AG10803 (cell line): ENCODE measurements around the gene ANGPTL2.
A peak's percentile ranks its signal among the peaks of the same experiment; 100 is the strongest.
"Not testable (repeated sequence)": the region's sequence is repeated elsewhere in the genome, so short reads cannot be mapped to it uniquely, and the experiment has no call there.

ENCODE experiments used
- DNase-seq: peaks from one replicate; pipeline ENCODE4 v3.0.0; 2010; ENCODE audit warnings: low read depth
- H3K4me3 ChIP-seq: 2 replicates; pipeline ENCODE4 v1.5.1; 2011; ENCODE audit warnings: mild to moderate bottlenecking, low read length, control low read depth
- CTCF ChIP-seq: conservative IDR thresholded peaks from 2 replicates; pipeline ENCODE4 v1.5.1; 2011; ENCODE audit warnings: mild to moderate bottlenecking, low read length, control low read depth, inconsistent platforms

The ANGPTL2 gene

GRCh38 chr9:127154003-127154389, 31.6 kb upstream of the ANGPTL2 start:
- DNase-seq = no peak
- H3K4me3 ChIP-seq = no peak overlapping the region
- TF ChIP-seq CTCF = no peak

DNA sequence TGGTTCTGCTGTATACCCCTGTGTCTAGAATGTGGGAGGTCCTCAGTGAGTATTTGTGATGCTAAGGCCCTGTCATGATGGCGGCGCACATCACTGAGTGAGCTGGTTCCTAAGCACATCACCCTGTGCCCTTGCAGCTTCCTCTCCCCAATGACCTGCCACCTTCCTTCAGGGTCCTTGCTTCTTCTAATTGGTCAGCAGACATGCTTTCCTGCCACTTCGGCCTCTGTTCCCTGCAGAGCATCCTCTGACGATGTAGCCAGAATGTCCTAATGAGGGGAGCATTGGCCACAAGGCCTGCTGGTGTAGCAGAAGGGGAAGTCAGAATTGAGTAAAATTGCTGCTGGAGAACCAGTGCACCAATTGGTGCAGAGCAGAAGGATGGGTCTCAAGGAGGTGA, 31.1 kb upstream of the ANGPTL2 start:
- DNase-seq = no peak
- no peak for TF ChIP-seq CTCF
- no peak overlapping the region for H3K4me3 ChIP-seq

GRCh38 chr9:127149463-127150390, 27.3 kb upstream of the ANGPTL2 start:
- peak; percentile 26 for DNase-seq
- TF ChIP-seq CTCF = no peak
- no peak overlapping the region for H3K4me3 ChIP-seq

GRCh38 chr9:127149010-127149409, 26.6 kb upstream of the ANGPTL2 start:
- no peak for DNase-seq
- H3K4me3 ChIP-seq = no peak overlapping the region
- no peak for TF ChIP-seq CTCF

DNA sequence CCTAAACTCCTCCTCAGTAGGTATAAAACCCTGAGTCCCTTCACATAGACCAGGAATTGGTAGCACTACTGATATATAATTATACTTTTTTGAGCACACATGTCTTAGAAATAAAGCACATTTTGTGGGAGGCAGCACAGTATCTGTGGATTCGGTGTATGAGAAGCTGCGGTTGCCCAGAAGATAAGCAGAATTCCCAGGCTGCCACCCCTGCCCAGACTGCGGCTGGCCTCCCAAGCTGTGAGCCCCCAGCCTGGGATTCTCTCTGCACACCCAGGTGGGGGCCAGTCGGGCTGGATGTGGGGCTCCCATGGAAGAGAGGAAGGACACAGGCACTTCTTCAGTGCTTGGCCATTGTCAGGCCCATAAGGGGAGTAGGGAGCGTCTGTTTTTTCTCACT, 25.6 kb upstream of the ANGPTL2 start:
- TF ChIP-seq CTCF = no peak
- DNase-seq = no peak

GRCh38 chr9:127147251-127147650, 24.8 kb upstream of the ANGPTL2 start:
- H3K4me3 ChIP-seq = no peak overlapping the region
- no peak for TF ChIP-seq CTCF
- DNase-seq = no peak

More for the DNA sequence above, 25.6 kb upstream of the ANGPTL2 start:
- H3K4me3 ChIP-seq = no peak overlapping the region

DNA sequence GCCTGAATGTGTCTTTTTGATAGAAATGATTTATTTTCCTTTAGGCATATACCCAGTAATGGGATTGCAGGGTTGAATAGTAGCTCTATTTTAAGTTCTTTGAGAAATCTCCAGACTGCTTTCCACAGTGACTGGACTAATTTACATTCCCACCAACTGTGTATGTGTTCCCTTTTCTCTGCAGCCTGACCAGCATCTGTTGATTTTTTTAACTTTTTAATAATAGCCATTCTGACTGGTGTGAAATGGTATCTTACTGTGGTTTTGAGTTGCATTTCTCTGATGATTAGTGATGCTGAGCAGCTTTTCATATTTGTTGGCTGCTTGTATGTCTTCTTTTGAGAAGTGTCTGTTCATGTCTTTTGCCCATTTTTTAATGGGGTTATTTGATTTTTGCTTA, 24.4 kb upstream of the ANGPTL2 start:
- not testable (repeated sequence) for H3K4me3 ChIP-seq
- peak; percentile 69 for DNase-seq
